ENCODE results near the gene MRPL22.
"Not testable (repeated sequence)": the region's sequence is repeated elsewhere in the genome, so short reads cannot be mapped to it uniquely, and the experiment has no call there.

Gene MRPL22

DNA sequence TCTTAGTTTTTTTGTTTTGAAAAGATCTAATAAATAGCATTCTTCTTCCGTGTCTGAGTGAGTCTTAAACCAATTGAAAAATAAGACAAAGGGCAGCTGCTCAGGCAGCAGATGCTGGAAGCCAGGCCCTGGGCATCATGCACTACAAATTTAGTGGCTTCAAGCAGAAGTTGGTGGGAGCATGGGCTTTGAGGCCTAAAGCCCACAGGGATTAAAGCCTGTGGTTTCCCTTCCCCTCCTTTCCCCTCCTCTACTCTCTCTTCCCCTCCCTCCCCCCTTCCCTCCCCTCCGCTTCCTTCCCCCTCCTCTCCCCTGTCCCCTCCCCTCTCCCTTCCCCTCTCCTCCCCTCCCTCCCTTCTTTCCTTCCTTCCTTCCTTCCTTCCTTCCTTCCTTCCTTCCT lies 52.6 kb downstream of the MRPL22 start:
- no peak for DNase-seq

DNA sequence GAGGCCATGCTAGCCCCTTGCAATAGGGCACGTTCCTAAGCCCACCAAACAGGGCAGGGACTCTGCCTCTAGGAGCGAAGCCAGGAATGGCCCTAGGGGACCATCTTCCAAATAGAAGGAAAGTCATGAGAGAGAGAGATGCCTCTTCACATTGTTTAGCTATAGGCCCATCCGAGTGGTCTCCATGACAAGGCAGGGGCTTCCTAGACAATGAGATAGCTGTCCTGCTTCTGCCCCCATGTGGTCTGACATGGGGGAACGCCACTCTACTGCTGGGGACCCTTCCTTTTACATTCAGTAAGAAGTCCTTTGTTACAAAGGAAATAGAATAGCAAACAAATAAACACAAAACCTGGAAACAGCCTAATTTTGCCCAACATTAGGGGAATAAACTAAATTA lies 54.8 kb downstream of the MRPL22 start:
- peak in 2 of 56 donors; percentile 2 to 6 for DNase-seq

DNA sequence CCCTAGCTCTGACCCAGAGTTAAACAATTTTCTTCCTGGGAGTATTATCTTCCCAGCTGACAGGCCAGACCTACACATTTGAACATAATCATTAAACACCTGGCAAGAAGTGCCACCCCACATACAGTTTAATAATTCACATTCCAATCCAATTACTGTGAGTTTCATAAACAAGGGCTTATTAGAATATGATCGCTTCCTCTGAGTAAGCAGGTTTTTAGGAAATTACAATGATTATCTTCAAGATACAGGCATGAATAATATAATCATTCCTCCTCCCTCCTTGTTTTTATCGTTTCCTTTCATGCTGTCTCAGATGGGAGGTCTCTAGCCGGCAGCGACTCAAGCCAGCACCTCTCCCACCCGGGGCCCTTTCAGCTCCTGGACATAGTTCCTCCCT lies 56.9 kb downstream of the MRPL22 start:
- DNase-seq = no peak

DNA sequence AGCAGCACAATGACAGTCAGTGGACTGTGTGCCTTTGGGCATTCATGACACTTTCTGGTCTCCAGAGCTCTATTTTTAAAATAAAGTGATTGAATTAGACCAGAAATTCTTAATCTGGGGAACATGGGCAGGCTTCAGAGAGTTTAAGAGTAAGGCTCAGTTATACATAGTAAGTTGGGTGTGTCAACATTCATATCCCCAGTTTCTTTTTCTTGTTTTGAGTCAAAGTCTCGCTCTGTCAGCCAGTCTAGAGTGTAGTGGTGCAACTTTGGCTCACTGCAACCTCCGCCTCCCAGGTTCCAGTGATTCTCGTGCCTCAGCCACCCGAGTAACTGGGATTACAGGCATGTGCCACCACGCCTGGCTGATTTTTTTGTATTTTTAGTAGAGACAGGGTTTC lies 59.0 kb downstream of the MRPL22 start:
- DNase-seq = no peak

DNA sequence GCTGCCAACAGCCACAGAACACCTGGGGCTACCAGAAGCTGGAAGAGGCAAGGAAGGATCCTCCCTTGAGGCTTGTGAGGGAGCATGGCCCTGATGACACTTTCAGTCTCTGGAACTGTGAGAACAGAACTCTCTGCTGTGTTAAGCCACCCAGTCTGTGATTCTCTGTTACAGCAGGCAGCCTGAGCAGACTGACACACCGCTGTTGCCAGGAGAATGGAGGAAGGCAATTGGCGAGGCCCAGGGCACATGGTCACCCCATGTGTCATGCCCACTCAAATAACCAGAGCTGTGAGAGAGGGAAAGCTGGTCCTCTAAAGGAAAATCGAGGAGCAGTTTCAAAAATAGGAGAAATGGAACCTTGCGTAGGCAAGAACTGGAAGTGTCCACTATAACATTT lies 60.6 kb downstream of the MRPL22 start:
- DNase-seq = no peak

DNA sequence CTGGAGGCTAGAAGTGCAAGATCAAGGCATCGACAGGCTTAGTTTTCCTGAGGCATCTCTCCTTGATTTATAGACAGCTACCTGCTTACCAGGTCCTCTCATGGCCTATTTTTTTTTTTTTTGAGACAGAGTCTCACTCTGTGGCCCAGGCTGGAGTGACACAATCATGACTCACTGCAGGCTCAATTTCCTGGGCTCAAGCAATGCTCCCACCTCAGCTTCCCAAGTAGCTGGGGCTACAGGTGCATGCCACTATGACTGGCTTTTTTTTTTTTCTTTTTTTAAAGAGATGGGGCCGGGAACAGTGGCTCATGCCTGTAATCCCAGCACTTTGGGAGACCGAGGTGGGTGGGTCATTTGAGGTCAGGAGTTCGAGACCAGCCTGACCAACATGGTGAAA lies 61.8 kb downstream of the MRPL22 start:
- not testable (repeated sequence) for DNase-seq

DNA sequence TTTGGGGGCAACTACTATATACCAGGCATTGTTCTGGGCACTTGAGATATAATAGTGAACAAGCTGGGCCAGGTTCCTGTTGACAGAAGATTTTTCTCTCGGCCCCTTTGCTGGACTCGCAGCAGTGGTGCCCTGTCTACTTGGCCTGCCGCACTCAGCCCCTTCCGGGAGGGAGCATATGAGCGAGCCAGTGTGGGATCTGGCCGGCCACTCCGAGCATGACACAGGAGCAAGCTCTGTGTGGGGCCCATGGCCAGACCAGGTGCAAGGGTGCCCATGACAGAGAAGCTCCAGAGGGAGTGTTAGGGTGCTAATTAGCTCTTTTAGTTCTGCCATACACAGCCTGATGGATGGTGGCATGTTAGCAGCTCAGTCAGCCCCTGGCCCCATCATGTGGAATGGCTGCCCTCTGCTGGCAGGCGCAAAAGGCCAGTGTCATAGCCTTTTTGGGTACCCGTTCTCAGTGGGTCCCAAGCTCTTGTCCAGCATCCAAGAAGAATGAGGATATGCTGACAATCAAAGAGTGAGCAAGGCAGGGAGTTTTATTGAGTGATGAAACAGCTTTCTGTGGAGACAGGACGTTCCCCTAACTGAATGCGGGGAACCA lies 63.4 kb downstream of the MRPL22 start:
- DNase-seq = peak in 16 of 56 donors; percentile 0 to 45 (median 6)

DNA sequence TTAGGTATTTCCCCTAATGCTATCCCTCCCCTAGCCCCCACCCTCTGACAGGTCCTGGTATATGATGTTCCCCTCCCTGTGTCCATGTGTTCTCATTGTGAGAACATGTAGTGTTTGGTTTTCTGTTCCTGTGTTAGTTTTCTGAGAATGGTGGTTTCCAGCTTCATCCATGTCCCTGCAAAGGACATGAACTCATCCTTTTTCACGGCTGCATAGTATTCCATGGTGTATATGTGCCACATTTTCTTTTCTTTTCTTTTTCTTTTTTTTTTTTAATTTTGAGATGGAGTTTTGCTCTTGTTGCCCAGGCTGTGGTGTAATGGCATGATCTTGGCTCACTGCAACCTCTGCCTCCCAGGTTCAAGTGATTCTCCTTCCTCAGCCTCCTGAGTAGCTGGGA lies 65.4 kb downstream of the MRPL22 start:
- not testable (repeated sequence) for DNase-seq

DNA sequence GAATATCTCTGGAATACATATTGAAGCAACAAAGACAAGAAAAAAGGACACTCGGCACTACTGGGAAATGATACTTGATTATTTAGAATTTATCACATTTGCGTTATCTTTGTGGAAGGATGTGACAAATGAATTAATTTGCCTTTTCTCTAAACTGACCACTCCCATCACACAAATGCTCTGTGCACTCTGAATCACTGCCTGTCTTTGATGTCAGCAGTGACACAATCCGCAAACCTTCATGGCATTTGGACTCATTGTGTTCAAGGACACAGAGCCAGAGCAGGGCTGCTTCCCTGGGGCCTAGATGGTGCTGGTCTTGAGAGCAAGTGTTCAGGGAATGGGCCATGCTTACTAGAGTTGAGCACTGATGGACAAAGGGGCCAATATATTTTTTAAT lies 67.8 kb downstream of the MRPL22 start:
- DNase-seq = no peak

DNA sequence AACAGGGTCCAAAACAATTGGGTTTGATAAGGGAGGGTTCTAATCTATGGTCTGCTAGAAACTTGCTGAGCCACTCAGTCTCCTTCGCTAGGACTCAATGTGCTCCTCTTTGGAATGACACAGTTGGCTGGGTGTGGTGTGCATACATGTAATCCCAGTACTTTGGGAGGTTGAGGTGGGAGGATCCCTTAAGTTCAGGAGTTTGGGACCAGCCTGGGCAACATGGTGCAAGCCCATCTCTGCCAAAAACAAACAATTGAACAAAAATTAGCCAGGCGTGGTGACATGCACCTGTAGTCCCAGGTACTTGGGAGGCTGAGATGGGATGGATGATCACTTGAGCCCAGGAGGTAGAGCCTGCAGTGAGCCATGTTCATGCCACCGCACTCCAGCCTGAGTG lies 70.0 kb downstream of the MRPL22 start:
- no peak for DNase-seq

DNA sequence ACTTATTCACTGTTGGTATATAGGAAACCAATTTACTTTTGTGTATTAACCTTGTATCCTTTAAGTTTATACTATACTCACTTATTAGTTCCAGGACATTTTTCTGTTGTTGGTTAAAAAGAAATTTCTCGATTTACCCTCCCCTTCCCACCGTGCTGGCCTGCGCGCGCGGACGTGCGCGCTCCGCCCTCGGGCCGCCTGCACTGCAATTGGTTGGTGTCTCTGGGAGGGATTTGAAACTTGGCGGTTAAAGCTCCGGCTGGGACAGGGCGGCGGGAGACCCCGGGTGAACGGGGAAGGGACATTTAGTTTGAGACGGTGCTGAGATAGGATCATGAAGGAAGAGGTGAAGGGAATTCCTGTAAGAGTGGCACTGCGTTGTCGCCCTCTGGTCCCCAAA lies 72.7 kb downstream of the MRPL22 start, which contains the start of gene KIF4B:
Gene KIF4B, plus strand, starts transcription at position 230 of the 400 bp plus-strand sequence. Its CDS starts 105 bp downstream, at position 335.
- no peak for DNase-seq

DNA sequence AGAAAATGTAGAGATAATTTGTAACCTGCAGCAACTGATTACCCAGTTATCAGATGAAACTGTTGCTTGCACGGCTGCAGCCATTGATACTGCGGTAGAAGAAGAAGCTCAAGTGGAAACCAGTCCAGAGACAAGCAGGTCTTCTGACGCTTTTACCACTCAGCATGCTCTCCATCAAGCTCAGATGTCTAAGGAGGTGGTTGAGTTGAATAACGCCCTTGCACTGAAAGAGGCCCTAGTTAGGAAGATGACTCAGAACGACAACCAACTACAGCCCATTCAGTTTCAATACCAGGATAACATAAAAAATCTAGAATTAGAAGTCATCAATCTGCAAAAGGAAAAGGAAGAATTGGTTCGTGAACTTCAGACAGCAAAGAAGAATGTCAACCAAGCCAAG lies 74.4 kb downstream of the MRPL22 start:
- DNase-seq = no peak

DNA sequence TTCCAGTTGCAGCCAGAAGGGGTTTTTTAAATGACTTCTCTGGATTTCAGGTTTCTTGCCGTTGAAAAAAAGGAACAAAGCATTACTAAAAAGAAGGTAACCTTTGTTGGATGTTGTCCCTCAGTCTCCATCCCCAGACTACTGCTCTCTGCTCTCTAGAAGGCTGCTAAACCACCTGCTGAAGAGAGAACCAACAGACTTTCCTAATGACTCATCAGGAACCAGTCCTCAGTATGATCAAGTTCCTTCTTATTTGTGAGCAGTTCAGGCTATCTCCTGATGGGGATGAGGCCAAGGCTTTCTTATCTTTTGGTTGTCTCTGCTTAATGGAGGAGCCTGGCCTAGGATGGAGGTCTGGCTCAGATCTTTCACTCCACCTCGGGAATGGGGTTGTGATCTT lies 76.7 kb downstream of the MRPL22 start:
- DNase-seq = no peak

All from nucleus accumbens (tissue), 56 donors.